Stomach (tissue), 9 donors: ENCODE data around the gene SCG3. TPM values are rescaled to one million over a fixed set of nuclear protein-coding genes. Genes with fewer than 3 reads are reported as not detected.

Source experiments
- DNase-seq, 2 donors: peaks; one replicate each; pipeline versions ENCODE4 v3.0.0 to v3.0.0-alpha.2; 2013 to 2019
- H3K27ac ChIP-seq, 5 donors: fragments of 200-600 bp in 4 of 5; sonication (generic) in 4 of 5; one replicate each; pipeline ENCODE4 v1.5.1; 2013 to 2019; ENCODE audit warnings: mild to moderate bottlenecking in 1 of 5, moderate library complexity in 1 of 5
- H3K27me3 ChIP-seq, 3 donors: fragments of 200-600 bp; sonication (generic); one replicate each; pipeline ENCODE4 v1.5.1; 2017 to 2019; ENCODE audit warnings: mixed run types in 1 of 3
- H3K36me3 ChIP-seq, 4 donors: fragments of 200-600 bp; sonication (generic); 1 replicate in 3 of 4; 2 replicates in 1 of 4; pipeline ENCODE4 v1.5.1; 2016 to 2019
- H3K4me1 ChIP-seq, 4 donors: fragments of 200-600 bp; sonication (generic); one replicate each; pipeline ENCODE4 v1.5.1; 2016 to 2019
- H3K4me3 ChIP-seq, 4 donors: fragments of 200-600 bp; sonication (generic) in 3 of 4; one replicate each; pipeline ENCODE4 v1.5.1; 2016 to 2019; ENCODE audit warnings: mild to moderate bottlenecking in 1 of 4
- H3K9me3 ChIP-seq, 4 donors: fragments of 200-600 bp; sonication (generic); one replicate each; pipeline ENCODE4 v1.5.1; 2016 to 2019
- EP300 ChIP-seq: sonication (generic); formaldehyde crosslinking; IDR thresholded peaks from one replicate; pipeline ENCODE4 v1.6.1; 2017; ENCODE audit warnings: antibody characterized with exemption
- POLR2A ChIP-seq, 4 donors: fragments of 450-650 bp; IDR thresholded peaks; one replicate each; pipeline ENCODE4 v1.6.1; 2016; ENCODE audit warnings: antibody characterized with exemption in 4 of 4, control low read depth in 2 of 4, mild to moderate bottlenecking in 1 of 4, moderate library complexity in 1 of 4
- POLR2AphosphoS5 ChIP-seq, 3 donors: sonication (generic); formaldehyde crosslinking; IDR thresholded peaks; one replicate each; pipeline ENCODE4 v1.6.1; 2016; ENCODE audit warnings: antibody characterized with exemption in 3 of 3
- WGBS, 5 donors: extraction: QIAGEN DNeasy Blood & Tissue Kit in 3 of 5; methylation state at CpG; one replicate each; pipeline versions ENCODE4 v1.1.5 to v1.1.7; 2013 to 2018; 5-methylcytosine and 5-hydroxymethylcytosine counted together
- intact Hi-C: fragments of 100-400 bp; cut with DNase I; formaldehyde crosslinking; loops from one replicate; pipeline ENCODE4 v1.15.1; 2023; ENCODE audit warnings: low total_unique reads
- polyA plus RNA-seq, 3 donors: library from polyadenylated mRNA; stranded (reverse); fragments of 200-250 nt; gene quantifications; one replicate each; pipeline ENCODE4 v1.2.3, GENCODE V29; 2013
- total RNA-seq, 5 donors: library from RNA; depleted of rRNA; stranded (reverse); fragments of >200 nt; gene quantifications; one replicate each; pipeline versions ENCODE4 v1.1.0 to v1.2.3, GENCODE V29; 2014 to 2016
- TF ChIP-seq, protein P1 (sequence below), 7 experiments: fragments of 450-650 bp in 4 of 7; fragments of 200-600 bp in 3 of 7; sonication (generic) in 3 of 7; IDR thresholded peaks; one replicate each; pipeline ENCODE4 v1.5.1; 2016 to 2019; ENCODE audit warnings: antibody characterized with exemption in 7 of 7, control low read depth in 2 of 7, mild to moderate bottlenecking in 1 of 7
- donor health status: healthy with polysubstance abuse.
- donor health status: Bipolar disorder and iron deficiency.
- donor health status: healthy.

SCG3 gene
- total and polyA plus RNA-seq, 8 donors, result 0.31 to 2.4 (median 0.88) TPM; not detected in 3

DNA sequence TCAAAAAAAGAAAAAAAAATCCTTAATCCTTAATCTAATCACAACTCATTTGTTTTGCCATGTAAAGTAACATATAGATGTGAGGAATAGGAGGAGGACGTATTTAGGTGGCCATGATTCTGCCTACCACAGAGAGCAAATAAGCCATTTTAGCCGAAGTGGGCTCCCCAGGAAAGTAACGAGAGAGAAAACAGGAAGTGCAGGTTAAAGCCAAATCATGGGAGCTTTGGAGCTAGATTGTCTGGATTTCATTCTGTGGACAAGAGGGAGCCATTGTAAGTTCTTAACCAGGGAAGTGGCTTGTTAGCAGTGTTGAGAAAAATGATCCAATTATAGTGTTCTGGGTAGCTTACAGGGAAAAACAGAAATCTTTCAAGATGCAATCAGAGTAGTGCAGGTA, 79.5 kb downstream of the SCG3 start:
- Histone ChIP-seq H3K36me3 (no peaks in the 10 kb centered on the region), H3K4me3 (no peak overlapping the region), H3K9me3 (no peaks in the 10 kb centered on the region), H3K27me3 (no peaks in the 10 kb centered on the region), H3K27ac (no peak overlapping the region), H3K4me1 (peaks cover 0 to 20% (median 11%) of the 10 kb centered on the region in 4 donors)
- intact Hi-C loops, result no loop called here
- no peak for TF ChIP-seq POLR2A (IDR thresholded peaks at IDR 0.05)
- TF ChIP-seq, protein P1, sequence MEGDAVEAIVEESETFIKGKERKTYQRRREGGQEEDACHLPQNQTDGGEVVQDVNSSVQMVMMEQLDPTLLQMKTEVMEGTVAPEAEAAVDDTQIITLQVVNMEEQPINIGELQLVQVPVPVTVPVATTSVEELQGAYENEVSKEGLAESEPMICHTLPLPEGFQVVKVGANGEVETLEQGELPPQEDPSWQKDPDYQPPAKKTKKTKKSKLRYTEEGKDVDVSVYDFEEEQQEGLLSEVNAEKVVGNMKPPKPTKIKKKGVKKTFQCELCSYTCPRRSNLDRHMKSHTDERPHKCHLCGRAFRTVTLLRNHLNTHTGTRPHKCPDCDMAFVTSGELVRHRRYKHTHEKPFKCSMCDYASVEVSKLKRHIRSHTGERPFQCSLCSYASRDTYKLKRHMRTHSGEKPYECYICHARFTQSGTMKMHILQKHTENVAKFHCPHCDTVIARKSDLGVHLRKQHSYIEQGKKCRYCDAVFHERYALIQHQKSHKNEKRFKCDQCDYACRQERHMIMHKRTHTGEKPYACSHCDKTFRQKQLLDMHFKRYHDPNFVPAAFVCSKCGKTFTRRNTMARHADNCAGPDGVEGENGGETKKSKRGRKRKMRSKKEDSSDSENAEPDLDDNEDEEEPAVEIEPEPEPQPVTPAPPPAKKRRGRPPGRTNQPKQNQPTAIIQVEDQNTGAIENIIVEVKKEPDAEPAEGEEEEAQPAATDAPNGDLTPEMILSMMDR (IDR thresholded peaks at IDR 0.05), result no peak
- TF ChIP-seq POLR2AphosphoS5 (IDR thresholded peaks at IDR 0.05), result no peak
- TF ChIP-seq EP300, result no peak
- WGBS, 5 donors, result 47 to 77% (median 59%) methylated on average over 3 of the region's 3 CpGs
- DNase-seq, result no peak

DNA sequence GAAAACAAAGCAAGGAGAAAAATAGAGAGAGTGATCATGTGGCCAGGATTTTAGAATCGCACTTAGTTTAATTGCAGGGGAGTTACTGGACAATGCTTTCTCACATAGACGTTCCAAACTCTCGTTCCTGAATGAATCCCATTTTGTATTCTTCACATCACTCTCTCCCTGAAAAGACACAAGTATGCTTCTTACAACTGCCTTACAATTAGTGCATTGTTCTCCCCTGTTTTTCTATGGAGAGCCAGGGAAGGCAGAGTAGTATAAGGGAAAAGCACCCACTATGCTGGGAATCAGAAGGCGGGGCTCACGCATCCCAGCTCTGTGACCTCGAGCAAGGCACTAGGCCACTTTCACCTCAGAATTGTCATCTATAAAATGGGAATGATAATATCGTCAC, 84.4 kb downstream of the SCG3 start:
- TF ChIP-seq POLR2AphosphoS5 (IDR thresholded peaks at IDR 0.05), result no peak
- TF ChIP-seq POLR2A (IDR thresholded peaks at IDR 0.05), result no peak
- TF ChIP-seq, protein P1 (IDR thresholded peaks at IDR 0.05), result no peak
- TF ChIP-seq EP300, result no peak
- no peak overlapping the region for H3K27ac ChIP-seq
- intact Hi-C loops, result no loop called here
- DNase-seq, result no peak
- H3K4me3 ChIP-seq, result no peak overlapping the region
- H3K36me3 ChIP-seq, result peaks cover 0 to 20% (median 17%) of the 10 kb centered on the region in 4 donors
- no peaks in the 10 kb centered on the region for H3K27me3 ChIP-seq
- no peaks in the 10 kb centered on the region for H3K9me3 ChIP-seq
- 86 to 96% (median 91%) methylated on average over 7 of the region's 7 CpGs for WGBS, 5 donors
- H3K4me1 ChIP-seq, result peaks cover 0 to 6% (median 0%) of the 10 kb centered on the region in 4 donors

DNA sequence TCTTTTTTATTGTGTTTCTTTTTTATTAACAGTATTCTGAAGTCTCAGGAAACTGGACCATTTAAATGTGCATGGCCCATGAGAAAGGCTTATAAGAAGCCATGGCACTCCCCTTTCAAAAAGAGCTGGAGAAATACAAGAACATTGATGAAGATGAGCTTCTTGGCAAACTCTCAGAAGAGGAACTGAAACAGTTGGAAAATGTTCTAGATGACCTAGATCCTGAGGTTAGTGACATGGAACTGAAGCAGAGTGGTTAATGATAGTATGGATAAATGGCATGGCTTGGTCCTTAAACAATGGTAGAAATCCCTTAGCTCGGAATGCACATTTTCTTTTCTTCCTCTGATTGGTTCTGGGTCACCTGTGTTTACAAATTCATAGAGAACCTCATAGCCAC, 85.0 kb downstream of the SCG3 start:
- no peaks in the 10 kb centered on the region for H3K27me3 ChIP-seq
- intact Hi-C loops, result no loop called here
- H3K36me3 ChIP-seq, result peaks cover 0 to 24% (median 17%) of the 10 kb centered on the region in 4 donors
- no peak overlapping the region for H3K4me3 ChIP-seq
- DNase-seq, result no peak
- 71 to 95% (median 88%) methylated on average over 1 of the region's 1 CpG for WGBS, 5 donors
- no peaks in the 10 kb centered on the region for H3K9me3 ChIP-seq
- no peak overlapping the region for H3K27ac ChIP-seq
- TF ChIP-seq POLR2A (IDR thresholded peaks at IDR 0.05), result no peak
- TF ChIP-seq, protein P1 (IDR thresholded peaks at IDR 0.05), result no peak
- no peak for TF ChIP-seq POLR2AphosphoS5 (IDR thresholded peaks at IDR 0.05)
- no peak for TF ChIP-seq EP300
- peaks cover 0 to 6% (median 0%) of the 10 kb centered on the region in 4 donors for H3K4me1 ChIP-seq

DNA sequence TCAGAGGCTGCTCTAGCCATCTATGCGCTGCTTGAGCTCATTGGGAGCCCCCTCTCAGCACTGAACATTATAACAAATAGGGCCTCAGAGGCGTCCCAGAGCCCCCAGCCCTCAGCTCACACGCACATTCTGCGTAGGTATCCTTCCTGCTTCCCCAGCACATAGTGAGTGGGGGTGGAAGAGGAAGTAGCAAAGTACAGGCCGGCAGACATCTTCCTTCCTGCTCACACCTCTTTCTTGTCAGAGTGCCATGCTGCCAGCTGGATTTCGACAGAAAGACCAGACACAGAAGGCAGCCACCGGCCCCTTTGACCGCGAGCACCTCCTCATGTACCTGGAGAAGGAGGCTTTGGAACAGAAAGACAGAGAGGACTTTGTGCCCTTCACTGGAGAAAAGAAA, 86.7 kb downstream of the SCG3 start:
- Histone ChIP-seq H3K27ac (no peak overlapping the region), H3K4me3 (no peak overlapping the region)

More for the DNA sequence above, 86.7 kb downstream of the SCG3 start:
- H3K4me1 ChIP-seq, result peaks cover 0 to 6% (median 0%) of the 10 kb centered on the region in 4 donors
- no peak for TF ChIP-seq POLR2AphosphoS5 (IDR thresholded peaks at IDR 0.05)
- TF ChIP-seq, protein P1 (IDR thresholded peaks at IDR 0.05), result no peak
- no peak for TF ChIP-seq EP300
- TF ChIP-seq POLR2A (IDR thresholded peaks at IDR 0.05), result no peak
- DNase-seq, result peak in 1 of 2 donors; percentile 30
- intact Hi-C loops, result no loop called here
- no peaks in the 10 kb centered on the region for H3K27me3 ChIP-seq
- H3K36me3 ChIP-seq, result peaks cover 0 to 32% (median 23%) of the 10 kb centered on the region in 4 donors
- no peaks in the 10 kb centered on the region for H3K9me3 ChIP-seq
- WGBS, 5 donors, result 52 to 72% (median 69%) methylated on average over 9 of the region's 9 CpGs

Other genes with a start within 250 kb of the SCG3 start
- gene DMXL2, start 58.7 kb upstream of the SCG3 start, total RNA-seq, result 10 to 100 TPM; 21.0 to 78.4 (median 42.5) TPM
- gene DMXL2, start 58.7 kb upstream of the SCG3 start, polyA plus RNA-seq, result 10 to 100 TPM in 1 of 3 donors, 1 to 10 TPM in 2; 4.9 to 14.6 (median 6.0) TPM
- gene LYSMD2, start 56.2 kb downstream of the SCG3 start, total RNA-seq, result 10 to 100 TPM in 3 of 5 donors, 1 to 10 TPM in 1, not detected in 1; 4.8 to 24.9 (median 14.6) TPM
- gene LYSMD2, start 56.2 kb downstream of the SCG3 start, polyA plus RNA-seq, result 10 to 100 TPM; 10.7 to 12.2 (median 11.7) TPM
- 10 to 100 TPM in 1 of 5 donors, 1 to 10 TPM in 3, under 1 TPM in 1; 0.87 to 19.3 (median 2.9) TPM for gene TMOD2, start 70.1 kb downstream of the SCG3 start, total RNA-seq
- 1 to 10 TPM; 1.1 to 3.4 (median 3.2) TPM for gene TMOD2, start 70.1 kb downstream of the SCG3 start, polyA plus RNA-seq
- gene TMOD3, start 148.2 kb downstream of the SCG3 start, total RNA-seq, result 10 to 100 TPM; 12.1 to 64.3 (median 28.8) TPM
- gene TMOD3, start 148.2 kb downstream of the SCG3 start, polyA plus RNA-seq, result 10 to 100 TPM; 10.1 to 14.5 (median 11.4) TPM